Fibroblast of lung (primary cell): ENCODE measurements around the gene CFAP52.

Source experiments
- EZH2 ChIP-seq: IDR thresholded peaks from 2 replicates; pipeline ENCODE4 v1.5.1; 2012; ENCODE audit warnings: low read length, control low read depth, mild to moderate bottlenecking; ENCODE audit errors: missing control alignments
- TF ChIP-seq, protein P1 (sequence below), 2 donors: IDR thresholded peaks in 1 of 2; conservative IDR thresholded peaks in 1 of 2; 1 replicate in 1 of 2; 2 replicates in 1 of 2; pipeline ENCODE4 v1.5.1; 2011 to 2012; ENCODE audit warnings: low read length in 2 of 2, control low read depth in 1 of 2, inconsistent platforms in 1 of 2, low read depth in 1 of 2, mild to moderate bottlenecking in 1 of 2

DNA sequence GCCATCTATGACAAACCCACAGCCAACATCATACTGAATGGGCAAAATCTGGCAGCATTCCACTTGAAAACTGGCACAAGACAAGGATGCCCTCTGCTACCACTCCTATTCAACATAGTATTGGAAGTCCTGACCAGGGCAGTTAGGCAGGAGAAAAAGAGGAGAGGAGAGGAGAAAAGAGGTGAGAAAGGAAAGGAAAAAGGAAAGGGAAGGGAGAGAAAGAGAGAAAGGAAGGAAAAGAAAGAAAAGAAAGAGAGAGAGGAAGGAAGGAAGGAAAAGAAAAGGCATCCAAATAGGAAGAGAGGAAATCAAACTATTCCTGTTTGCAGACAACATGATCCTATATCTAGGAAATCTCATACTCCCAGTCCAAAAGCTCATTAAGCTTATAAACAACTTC is 12.3 kb upstream of the CFAP52 start:
- TF ChIP-seq, protein P1, sequence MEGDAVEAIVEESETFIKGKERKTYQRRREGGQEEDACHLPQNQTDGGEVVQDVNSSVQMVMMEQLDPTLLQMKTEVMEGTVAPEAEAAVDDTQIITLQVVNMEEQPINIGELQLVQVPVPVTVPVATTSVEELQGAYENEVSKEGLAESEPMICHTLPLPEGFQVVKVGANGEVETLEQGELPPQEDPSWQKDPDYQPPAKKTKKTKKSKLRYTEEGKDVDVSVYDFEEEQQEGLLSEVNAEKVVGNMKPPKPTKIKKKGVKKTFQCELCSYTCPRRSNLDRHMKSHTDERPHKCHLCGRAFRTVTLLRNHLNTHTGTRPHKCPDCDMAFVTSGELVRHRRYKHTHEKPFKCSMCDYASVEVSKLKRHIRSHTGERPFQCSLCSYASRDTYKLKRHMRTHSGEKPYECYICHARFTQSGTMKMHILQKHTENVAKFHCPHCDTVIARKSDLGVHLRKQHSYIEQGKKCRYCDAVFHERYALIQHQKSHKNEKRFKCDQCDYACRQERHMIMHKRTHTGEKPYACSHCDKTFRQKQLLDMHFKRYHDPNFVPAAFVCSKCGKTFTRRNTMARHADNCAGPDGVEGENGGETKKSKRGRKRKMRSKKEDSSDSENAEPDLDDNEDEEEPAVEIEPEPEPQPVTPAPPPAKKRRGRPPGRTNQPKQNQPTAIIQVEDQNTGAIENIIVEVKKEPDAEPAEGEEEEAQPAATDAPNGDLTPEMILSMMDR (conservative IDR thresholded peaks at IDR 0.05 in 1 of 2, IDR thresholded peaks at IDR 0.05 in 1 of 2; ENCODE audit: low read depth in 1 of 2, low read length in 2 of 2), result no peak
- TF ChIP-seq EZH2, result no peak
